SK-N-SH (cell line): ENCODE measurements around the gene COX10. TPM values are rescaled to one million over a fixed set of nuclear protein-coding genes. Genes with fewer than 3 reads are reported as not detected.

Experiments used
- CTCF ChIA-PET: fragments of 300-600, 350-600 bp; formaldehyde crosslinking; extraction: SDS; loops from one replicate; lab custom pipeline; 2021; lab: Yijun Ruan, JAX
- POLR2A ChIA-PET: fragments of 350-600 bp; sonication (Branson Sonifier 250); formaldehyde crosslinking; extraction: SDS; loops from one replicate; lab custom pipeline; 2020; ENCODE audit warnings: antibody characterized with exemption, inconsistent platforms; lab: Yijun Ruan, JAX
- DNase-seq: peaks from one replicate; pipeline ENCODE4 v3.0.0; 2012
- H2AFZ ChIP-seq: fragments of 200-600 bp; sonication (generic); 2 replicates; pipeline ENCODE4 v1.8.1; 2016; ENCODE audit warnings: antibody characterized with exemption, mild to moderate bottlenecking, low read depth
- H3F3A ChIP-seq: fragments of 200-600 bp; sonication (generic); replicated peaks from 2 replicates; pipeline ENCODE3; 2016; ENCODE audit warnings: antibody characterized with exemption, mild to moderate bottlenecking; ENCODE audit not compliant: insufficient read depth
- H3K27ac ChIP-seq, 2 experiments: fragments of 200-500 bp in 1 of 2; fragments of 200-600 bp in 1 of 2; sonication (Bioruptor generic) in 1 of 2; sonication (generic), shearing (Covaris generic) in 1 of 2; 2 replicates each; pipeline versions ENCODE4 v1.5.1 to v1.6.1; 2014 to 2016; ENCODE audit warnings: low read depth in 2 of 2, inconsistent platforms in 1 of 2, low read length in 1 of 2, mild to moderate bottlenecking in 1 of 2, mixed read lengths in 1 of 2
- H3K27me3 ChIP-seq: fragments of 200-600 bp; sonication (generic), shearing (Covaris generic); 2 replicates; pipeline ENCODE4 v1.6.1; 2016; ENCODE audit warnings: mixed run types; ENCODE audit not compliant: insufficient read depth
- H3K36me3 ChIP-seq, 2 experiments: fragments of 200-500 bp in 1 of 2; fragments of 200-600 bp in 1 of 2; sonication (Bioruptor generic) in 1 of 2; sonication (generic) in 1 of 2; replicated peaks in 1 of 2; 2 replicates each; pipeline versions ENCODE3 to v1.5.1; 2014 to 2016; ENCODE audit warnings: low read length in 1 of 2, mild to moderate bottlenecking in 1 of 2; ENCODE audit not compliant: insufficient read depth in 2 of 2, control insufficient read depth in 1 of 2
- H3K4me1 ChIP-seq, 2 experiments: fragments of 200-500 bp in 1 of 2; fragments of 200-600 bp in 1 of 2; sonication (Bioruptor generic) in 1 of 2; sonication (generic), shearing (Covaris generic) in 1 of 2; 2 replicates each; pipeline versions ENCODE4 v1.5.1 to v1.6.1; 2014 to 2016; ENCODE audit warnings: low read depth in 1 of 2, low read length in 1 of 2, mixed run types in 1 of 2; ENCODE audit not compliant: insufficient read depth in 2 of 2, control insufficient read depth in 1 of 2
- H3K4me2 ChIP-seq: fragments of 200-600 bp; sonication (generic), shearing (Covaris generic); 2 replicates; pipeline ENCODE4 v1.6.1; 2017; ENCODE audit warnings: mixed run types
- H3K4me3 ChIP-seq, 2 experiments: fragments of 200-500 bp in 1 of 2; fragments of 200-600 bp in 1 of 2; sonication (Bioruptor generic) in 1 of 2; sonication (generic), shearing (Covaris generic) in 1 of 2; 2 replicates each; pipeline versions ENCODE4 v1.5.1 to v1.8.1; 2014 to 2016; ENCODE audit warnings: low read depth in 2 of 2, inconsistent platforms in 1 of 2, low read length in 1 of 2, mild to moderate bottlenecking in 1 of 2, mixed read lengths in 1 of 2, moderate library complexity in 1 of 2
- H3K79me2 ChIP-seq: fragments of 200-600 bp; sonication (generic); 2 replicates; pipeline ENCODE4 v1.8.1; 2017; ENCODE audit warnings: mild to moderate bottlenecking; ENCODE audit not compliant: insufficient read depth
- H3K9ac ChIP-seq: fragments of 200-600 bp; sonication (generic); 2 replicates; pipeline ENCODE4 v1.6.1; 2017; ENCODE audit warnings: mixed run types
- H3K9me2 ChIP-seq: fragments of 200-600 bp; sonication (generic); 2 replicates; pipeline ENCODE4 v1.6.1; 2017; ENCODE audit warnings: mixed run types
- H3K9me3 ChIP-seq: fragments of 200-600 bp; sonication (generic); 2 replicates; pipeline ENCODE4 v1.6.1; 2017; ENCODE audit warnings: mixed run types, mild to moderate bottlenecking, moderate library complexity
- H4K20me1 ChIP-seq: fragments of 200-600 bp; sonication (generic); 2 replicates; pipeline ENCODE4 v1.6.1; 2017; ENCODE audit warnings: mild to moderate bottlenecking, mixed run types; ENCODE audit not compliant: insufficient read depth
- CHD2 ChIP-seq: fragments of 150-350 bp; IDR thresholded peaks from 2 replicates; pipeline ENCODE4 v1.6.1; 2018; ENCODE audit warnings: low read length; ENCODE audit not compliant: partially characterized antibody
- CTCF ChIP-seq: fragments of 200-600 bp; sonication (generic); IDR thresholded peaks from 2 replicates; pipeline ENCODE4 v1.6.1; 2017; ENCODE audit warnings: antibody characterized with exemption, mild to moderate bottlenecking, moderate library complexity
- EP300 ChIP-seq, 2 experiments: IDR thresholded peaks; 2 replicates each; pipeline versions ENCODE4 v1.4.0 to v1.6.1; 2012; ENCODE audit warnings: borderline replicate concordance in 1 of 2, low read depth in 1 of 2, low read length in 1 of 2
- EZH2phosphoT487 ChIP-seq: fragments of 200-600 bp; sonication (generic); IDR thresholded peaks from 2 replicates; pipeline ENCODE4 v1.6.1; 2017; ENCODE audit warnings: low read depth, mixed run types, mild to moderate bottlenecking, antibody characterized with exemption, moderate library complexity, borderline replicate concordance
- FOXM1 ChIP-seq: IDR thresholded peaks from 2 replicates; pipeline ENCODE4 v1.4.0; 2012; ENCODE audit warnings: low read depth, mild to moderate bottlenecking
- GABPA ChIP-seq: IDR thresholded peaks from 2 replicates; pipeline ENCODE4 v1.4.0; 2012; ENCODE audit warnings: low read depth, mild to moderate bottlenecking
- IRF3 ChIP-seq: fragments of 150-350 bp; IDR thresholded peaks from 2 replicates; pipeline ENCODE4 v1.6.1; 2016; ENCODE audit warnings: mild to moderate bottlenecking, low read depth, low read length
- JUND ChIP-seq: IDR thresholded peaks from 2 replicates; pipeline ENCODE4 v1.4.0; 2012
- MAX ChIP-seq: IDR thresholded peaks from 2 replicates; pipeline ENCODE4 v1.4.0; 2012; ENCODE audit warnings: low read depth
- MEF2A ChIP-seq: IDR thresholded peaks from 2 replicates; pipeline ENCODE4 v1.4.0; 2012; ENCODE audit warnings: low read depth, borderline replicate concordance
- NRF1 ChIP-seq: IDR thresholded peaks from 2 replicates; pipeline ENCODE4 v1.6.1; 2012; ENCODE audit warnings: low read depth, mild to moderate bottlenecking, low read length
- PBX3 ChIP-seq: IDR thresholded peaks from 2 replicates; pipeline ENCODE4; 2012
- RAD21 ChIP-seq: IDR thresholded peaks from 2 replicates; pipeline ENCODE4 v1.6.1; 2012; ENCODE audit warnings: mild to moderate bottlenecking, low read length
- RCOR1 ChIP-seq: fragments of 150-350 bp; IDR thresholded peaks from 2 replicates; pipeline ENCODE4 v1.6.1; 2017; ENCODE audit warnings: antibody characterized with exemption, low read length
- RFX5 ChIP-seq: IDR thresholded peaks from 2 replicates; pipeline ENCODE4 v1.6.1; 2012; ENCODE audit warnings: mild to moderate bottlenecking, improper control_type of control experiment, low read length
- SMC3 ChIP-seq: IDR thresholded peaks from 2 replicates; pipeline ENCODE4 v1.6.1; 2012; ENCODE audit warnings: low read depth, low read length, improper control_type of control experiment
- TAF1 ChIP-seq: IDR thresholded peaks from 2 replicates; pipeline ENCODE4 v1.6.1; 2012; ENCODE audit warnings: low read depth, mild to moderate bottlenecking, low read length, moderate library complexity, borderline replicate concordance
- USF1 ChIP-seq: IDR thresholded peaks from 2 replicates; pipeline ENCODE4 v1.4.0; 2012; ENCODE audit warnings: low read depth, borderline replicate concordance
- USF2 ChIP-seq: fragments of 150-350 bp; IDR thresholded peaks from 2 replicates; pipeline ENCODE4 v1.6.1; 2017; ENCODE audit warnings: antibody characterized with exemption, low read length, low read depth, borderline replicate concordance
- WGBS: methylation state at CpG from one replicate; pipeline ENCODE4 v1.1.6; 2017; ENCODE audit warnings: low lambda C conversion rate; 5-methylcytosine and 5-hydroxymethylcytosine counted together
- polyA plus RNA-seq, 3 experiments: library from polyadenylated mRNA; depleted of rRNA; stranded (reverse); fragments of >200 nt; gene quantifications; 2 replicates each; pipeline ENCODE4 v1.2.3, GENCODE V29; 2012

COX10 gene
- polyA plus RNA-seq, 1 of the 3 experiments (the other 2 are of a cell fraction): 8.7 TPM

- H2AFZ ChIP-seq: no peak overlapping the region
- H3K36me3 ChIP-seq: no peaks in the 10 kb centered on the region
- H3K27me3 ChIP-seq: no peaks in the 10 kb centered on the region
- CTCF ChIA-PET: no interaction called here
- no peak for DNase-seq
- H3K79me2 ChIP-seq: no peaks in the 10 kb centered on the region; the same call in 1 of the 2 replicates
- 56% methylated on average over 2 of the region's 2 CpGs for WGBS
- no peaks in the 10 kb centered on the region for H4K20me1 ChIP-seq
- 0 out of 4 replicates have a peak, but pooled peaks cover 0 to 5% of the 10 kb centered on the region in 2 experiments for H3K4me1 ChIP-seq
- TF ChIP-seq RFX5: no peak
- TF ChIP-seq USF1: no peak
- no peak for TF ChIP-seq FOXM1
- TF ChIP-seq PBX3: no peak
- TF ChIP-seq NRF1: no peak
- no peaks in the 10 kb centered on the region for H3K9me2 ChIP-seq
- no peak overlapping the region for H3K4me2 ChIP-seq
- no peak overlapping the region for H3K4me3 ChIP-seq
- H3K9me3 ChIP-seq: no peaks in the 10 kb centered on the region
- H3K9ac ChIP-seq: no peak overlapping the region
- no peaks in the 10 kb centered on the region for H3F3A ChIP-seq
- POLR2A ChIA-PET: no interaction called here
- H3K27ac ChIP-seq: no peak overlapping the region
Measured at GRCh38 chr17:14150619-14151018, 81.3 kb downstream of the COX10 start.

- no peak overlapping the region for H2AFZ ChIP-seq
- ChIA-PET CTCF (no interaction called here), POLR2A (no interaction called here)
- no peaks in the 10 kb centered on the region for H3K36me3 ChIP-seq
- no peaks in the 10 kb centered on the region for H3K9me2 ChIP-seq
- 95% methylated on average over 3 of the region's 4 CpGs for WGBS
- H3K4me3 ChIP-seq: no peak overlapping the region
- DNase-seq: no peak
- H3K27me3 ChIP-seq: no peaks in the 10 kb centered on the region
- H3K79me2 ChIP-seq: no peaks in the 10 kb centered on the region; the same call in 1 of the 2 replicates
- H3K9me3 ChIP-seq: no peaks in the 10 kb centered on the region
- no peaks in the 10 kb centered on the region for H4K20me1 ChIP-seq
- H3F3A ChIP-seq: no peaks in the 10 kb centered on the region
- H3K4me1 ChIP-seq: 0 out of 4 replicates have a peak, but pooled peaks cover 0 to 5% of the 10 kb centered on the region in 2 experiments
- no peak overlapping the region for H3K27ac ChIP-seq
- H3K4me2 ChIP-seq: no peak overlapping the region
- no peak overlapping the region for H3K9ac ChIP-seq
- TF ChIP-seq IRF3: no peak
- no peak for TF ChIP-seq RCOR1
- TF ChIP-seq USF1: no peak
- TF ChIP-seq MEF2A: no peak
- no peak for TF ChIP-seq CTCF
- no peak for TF ChIP-seq SMC3
- no peak for TF ChIP-seq USF2
- no peak for TF ChIP-seq JUND
- TF ChIP-seq TAF1: no peak
- no peak for TF ChIP-seq EZH2phosphoT487
- no peak for TF ChIP-seq RAD21
- TF ChIP-seq GABPA: no peak
- TF ChIP-seq EP300 (IDR thresholded peaks at IDR 0.05; ENCODE audit: borderline replicate concordance in 1 of 2, low read depth in 1 of 2, low read length in 1 of 2): no peak
- TF ChIP-seq RFX5: no peak
- TF ChIP-seq MAX: no peak
- TF ChIP-seq CHD2: no peak
Measured at GRCh38 chr17:14152721-14153120, 83.4 kb downstream of the COX10 start.
